ENCODE data around the gene MAP3K1. TPM values are rescaled to one million over a fixed set of nuclear protein-coding genes. Genes with fewer than 3 reads are reported as not detected.

MAP3K1 gene
- total and polyA plus RNA-seq, 4 donors, result 2.4 to 15.4 (median 6.7) TPM

DNA sequence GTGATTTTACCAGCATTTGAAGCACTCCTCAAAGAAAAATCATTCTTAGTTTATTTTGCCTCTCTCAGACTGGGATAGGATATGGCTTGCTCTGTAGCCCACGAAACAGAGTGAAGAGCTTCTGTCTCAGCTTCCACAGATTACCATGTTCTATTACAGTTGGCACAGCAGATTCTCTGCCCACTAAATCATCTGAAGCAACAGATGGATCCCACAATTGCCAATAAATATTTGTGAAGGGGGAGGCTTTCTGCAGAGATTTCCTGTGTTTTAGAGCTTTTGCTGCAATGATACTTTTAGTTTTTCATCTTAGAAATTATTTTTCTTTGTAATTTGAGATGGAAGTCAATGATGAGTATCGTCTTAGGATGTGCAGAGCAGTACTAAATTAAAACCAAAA lies 12.3 kb upstream of the MAP3K1 start:
- Histone ChIP-seq H3K4me1 (ENCODE audit: control insufficient read depth in 4 of 4, insufficient read depth in 4 of 4, low read length in 3 of 4) (peaks cover 0 to 1% (median 0%) of the 10 kb centered on the region in 4 donors), H3K4me3 (ENCODE audit: low read depth in 1 of 3, low read length in 3 of 3) (no peak overlapping the region), H3K36me3 (ENCODE audit: control insufficient read depth in 4 of 4, insufficient read depth in 3 of 4, low read depth in 1 of 4, low read length in 3 of 4) (no peaks in the 10 kb centered on the region), H3K27ac (ENCODE audit: low read depth in 1 of 2, low read length in 2 of 2) (no peak overlapping the region), H3K9me3 (ENCODE audit: control insufficient read depth in 4 of 4, low read length in 3 of 4) (no peaks in the 10 kb centered on the region), H3K27me3 (ENCODE audit: control insufficient read depth in 4 of 4, insufficient read depth in 4 of 4, low read length in 3 of 4) (no peaks in the 10 kb centered on the region), H3K9ac (ENCODE audit: low read depth in 1 of 2, low read length in 2 of 2) (no peak overlapping the region)
- DNase-seq (ENCODE audit: low spot score), result no peak
- no peak for TF ChIP-seq TAF1 (conservative IDR thresholded peaks at IDR 0.05)
- no peak for TF ChIP-seq EGR1 (IDR thresholded peaks at IDR 0.05; ENCODE audit: low read depth in 2 of 2)
- no peak for TF ChIP-seq RXRA (IDR thresholded peaks at IDR 0.05)
- no peak for TF ChIP-seq FOXA2 (IDR thresholded peaks at IDR 0.05)
- TF ChIP-seq SP1 (IDR thresholded peaks at IDR 0.05), result no peak
- TF ChIP-seq HNF4G (IDR thresholded peaks at IDR 0.05), result no peak
- TF ChIP-seq, protein P1, sequence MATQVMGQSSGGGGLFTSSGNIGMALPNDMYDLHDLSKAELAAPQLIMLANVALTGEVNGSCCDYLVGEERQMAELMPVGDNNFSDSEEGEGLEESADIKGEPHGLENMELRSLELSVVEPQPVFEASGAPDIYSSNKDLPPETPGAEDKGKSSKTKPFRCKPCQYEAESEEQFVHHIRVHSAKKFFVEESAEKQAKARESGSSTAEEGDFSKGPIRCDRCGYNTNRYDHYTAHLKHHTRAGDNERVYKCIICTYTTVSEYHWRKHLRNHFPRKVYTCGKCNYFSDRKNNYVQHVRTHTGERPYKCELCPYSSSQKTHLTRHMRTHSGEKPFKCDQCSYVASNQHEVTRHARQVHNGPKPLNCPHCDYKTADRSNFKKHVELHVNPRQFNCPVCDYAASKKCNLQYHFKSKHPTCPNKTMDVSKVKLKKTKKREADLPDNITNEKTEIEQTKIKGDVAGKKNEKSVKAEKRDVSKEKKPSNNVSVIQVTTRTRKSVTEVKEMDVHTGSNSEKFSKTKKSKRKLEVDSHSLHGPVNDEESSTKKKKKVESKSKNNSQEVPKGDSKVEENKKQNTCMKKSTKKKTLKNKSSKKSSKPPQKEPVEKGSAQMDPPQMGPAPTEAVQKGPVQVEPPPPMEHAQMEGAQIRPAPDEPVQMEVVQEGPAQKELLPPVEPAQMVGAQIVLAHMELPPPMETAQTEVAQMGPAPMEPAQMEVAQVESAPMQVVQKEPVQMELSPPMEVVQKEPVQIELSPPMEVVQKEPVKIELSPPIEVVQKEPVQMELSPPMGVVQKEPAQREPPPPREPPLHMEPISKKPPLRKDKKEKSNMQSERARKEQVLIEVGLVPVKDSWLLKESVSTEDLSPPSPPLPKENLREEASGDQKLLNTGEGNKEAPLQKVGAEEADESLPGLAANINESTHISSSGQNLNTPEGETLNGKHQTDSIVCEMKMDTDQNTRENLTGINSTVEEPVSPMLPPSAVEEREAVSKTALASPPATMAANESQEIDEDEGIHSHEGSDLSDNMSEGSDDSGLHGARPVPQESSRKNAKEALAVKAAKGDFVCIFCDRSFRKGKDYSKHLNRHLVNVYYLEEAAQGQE (IDR thresholded peaks at IDR 0.05), result no peak
- no peak for TF ChIP-seq FOXA1 (IDR thresholded peaks at IDR 0.05)
- no peak for TF ChIP-seq HNF4A (conservative IDR thresholded peaks at IDR 0.05)
- TF ChIP-seq NR2F2 (IDR thresholded peaks at IDR 0.05), result no peak
- TF ChIP-seq JUND (IDR thresholded peaks at IDR 0.05), result no peak
- TF ChIP-seq, protein P2, sequence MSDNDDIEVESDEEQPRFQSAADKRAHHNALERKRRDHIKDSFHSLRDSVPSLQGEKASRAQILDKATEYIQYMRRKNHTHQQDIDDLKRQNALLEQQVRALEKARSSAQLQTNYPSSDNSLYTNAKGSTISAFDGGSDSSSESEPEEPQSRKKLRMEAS (IDR thresholded peaks at IDR 0.05), result no peak
- no peak for TF ChIP-seq YY1 (IDR thresholded peaks at IDR 0.05)
- TF ChIP-seq RAD21 (IDR thresholded peaks at IDR 0.05), result no peak
- no peak for TF ChIP-seq GABPA (IDR thresholded peaks at IDR 0.05 in 1 of 2, conservative IDR thresholded peaks at IDR 0.05 in 1 of 2)
- TF ChIP-seq, protein P3, sequence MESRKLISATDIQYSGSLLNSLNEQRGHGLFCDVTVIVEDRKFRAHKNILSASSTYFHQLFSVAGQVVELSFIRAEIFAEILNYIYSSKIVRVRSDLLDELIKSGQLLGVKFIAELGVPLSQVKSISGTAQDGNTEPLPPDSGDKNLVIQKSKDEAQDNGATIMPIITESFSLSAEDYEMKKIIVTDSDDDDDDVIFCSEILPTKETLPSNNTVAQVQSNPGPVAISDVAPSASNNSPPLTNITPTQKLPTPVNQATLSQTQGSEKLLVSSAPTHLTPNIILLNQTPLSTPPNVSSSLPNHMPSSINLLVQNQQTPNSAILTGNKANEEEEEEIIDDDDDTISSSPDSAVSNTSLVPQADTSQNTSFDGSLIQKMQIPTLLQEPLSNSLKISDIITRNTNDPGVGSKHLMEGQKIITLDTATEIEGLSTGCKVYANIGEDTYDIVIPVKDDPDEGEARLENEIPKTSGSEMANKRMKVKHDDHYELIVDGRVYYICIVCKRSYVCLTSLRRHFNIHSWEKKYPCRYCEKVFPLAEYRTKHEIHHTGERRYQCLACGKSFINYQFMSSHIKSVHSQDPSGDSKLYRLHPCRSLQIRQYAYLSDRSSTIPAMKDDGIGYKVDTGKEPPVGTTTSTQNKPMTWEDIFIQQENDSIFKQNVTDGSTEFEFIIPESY (IDR thresholded peaks at IDR 0.05), result no peak
- TF ChIP-seq, protein P4, sequence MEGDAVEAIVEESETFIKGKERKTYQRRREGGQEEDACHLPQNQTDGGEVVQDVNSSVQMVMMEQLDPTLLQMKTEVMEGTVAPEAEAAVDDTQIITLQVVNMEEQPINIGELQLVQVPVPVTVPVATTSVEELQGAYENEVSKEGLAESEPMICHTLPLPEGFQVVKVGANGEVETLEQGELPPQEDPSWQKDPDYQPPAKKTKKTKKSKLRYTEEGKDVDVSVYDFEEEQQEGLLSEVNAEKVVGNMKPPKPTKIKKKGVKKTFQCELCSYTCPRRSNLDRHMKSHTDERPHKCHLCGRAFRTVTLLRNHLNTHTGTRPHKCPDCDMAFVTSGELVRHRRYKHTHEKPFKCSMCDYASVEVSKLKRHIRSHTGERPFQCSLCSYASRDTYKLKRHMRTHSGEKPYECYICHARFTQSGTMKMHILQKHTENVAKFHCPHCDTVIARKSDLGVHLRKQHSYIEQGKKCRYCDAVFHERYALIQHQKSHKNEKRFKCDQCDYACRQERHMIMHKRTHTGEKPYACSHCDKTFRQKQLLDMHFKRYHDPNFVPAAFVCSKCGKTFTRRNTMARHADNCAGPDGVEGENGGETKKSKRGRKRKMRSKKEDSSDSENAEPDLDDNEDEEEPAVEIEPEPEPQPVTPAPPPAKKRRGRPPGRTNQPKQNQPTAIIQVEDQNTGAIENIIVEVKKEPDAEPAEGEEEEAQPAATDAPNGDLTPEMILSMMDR (IDR thresholded peaks at IDR 0.05; ENCODE audit: low read depth, low read length, missing input control), result no peak
- 92% methylated on average over 2 of the region's 2 CpGs for WGBS

GRCh38 chr5:56803894-56804293 lies 11.5 kb upstream of the MAP3K1 start:
- no peak overlapping the region for H3K9ac ChIP-seq (ENCODE audit: low read depth in 1 of 2, low read length in 2 of 2)
- no peak overlapping the region for H3K4me3 ChIP-seq (ENCODE audit: low read depth in 1 of 3, low read length in 3 of 3)
- no peak overlapping the region for H3K27ac ChIP-seq (ENCODE audit: low read depth in 1 of 2, low read length in 2 of 2)
- no peaks in the 10 kb centered on the region for H3K27me3 ChIP-seq (ENCODE audit: control insufficient read depth in 4 of 4, insufficient read depth in 4 of 4, low read length in 3 of 4)
- no peaks in the 10 kb centered on the region for H3K9me3 ChIP-seq (ENCODE audit: control insufficient read depth in 4 of 4, low read length in 3 of 4)
- no peaks in the 10 kb centered on the region for H3K36me3 ChIP-seq (ENCODE audit: control insufficient read depth in 4 of 4, insufficient read depth in 3 of 4, low read depth in 1 of 4, low read length in 3 of 4)
- peaks cover 0 to 1% (median 0%) of the 10 kb centered on the region in 4 donors for H3K4me1 ChIP-seq (ENCODE audit: control insufficient read depth in 4 of 4, insufficient read depth in 4 of 4, low read length in 3 of 4)
- DNase-seq (ENCODE audit: low spot score), result no peak
- TF ChIP-seq NR2F2 (IDR thresholded peaks at IDR 0.05) (no peak), JUND (IDR thresholded peaks at IDR 0.05) (no peak), SP1 (IDR thresholded peaks at IDR 0.05) (no peak), EGR1 (IDR thresholded peaks at IDR 0.05; ENCODE audit: low read depth in 2 of 2) (no peak), GABPA (IDR thresholded peaks at IDR 0.05 in 1 of 2, conservative IDR thresholded peaks at IDR 0.05 in 1 of 2) (no peak), FOXA1 (IDR thresholded peaks at IDR 0.05) (no peak), YY1 (IDR thresholded peaks at IDR 0.05) (no peak), HNF4A (conservative IDR thresholded peaks at IDR 0.05) (no peak), RXRA (IDR thresholded peaks at IDR 0.05) (no peak)
- TF ChIP-seq, protein P2 (IDR thresholded peaks at IDR 0.05), result no peak
- TF ChIP-seq, protein P3 (IDR thresholded peaks at IDR 0.05), result no peak
- TF ChIP-seq, protein P4 (IDR thresholded peaks at IDR 0.05; ENCODE audit: low read depth, low read length, missing input control), result no peak
- WGBS, result 92% methylated on average over 1 of the region's 1 CpG
